ENCODE data around the gene KRTAP24-1.

The KRTAP24-1 gene

GRCh38 chr21:30282850-30283249 is at the start of gene KRTAP24-1:
TSS of gene KRTAP24-1 (minus strand) at chr21:30282950. CDS start at chr21:30282932, 18 bp downstream.
- no peaks in the 10 kb centered on the region for H3F3A ChIP-seq (ENCODE audit: insufficient read depth, low read length)
- no peak within 1 kb of the TSS for H3K27ac ChIP-seq (ENCODE audit: low read depth, low read length, poor library complexity, severe bottlenecking)
- H3K4me1 ChIP-seq (ENCODE audit: insufficient read depth, low read length, severe bottlenecking), result no peaks in the 10 kb centered on the region
- no peaks in the 10 kb centered on the region for H4K20me1 ChIP-seq (ENCODE audit: insufficient read depth, low read length)
- no peaks in the 10 kb centered on the region for H3K79me2 ChIP-seq (ENCODE audit: insufficient read depth, low read length)
- no peak within 1 kb of the TSS for H2AFZ ChIP-seq (ENCODE audit: low read length)
- H3K9me3 ChIP-seq (ENCODE audit: low read length), result no peaks in the 10 kb centered on the region
- H3K9ac ChIP-seq (ENCODE audit: low read length), result no peak within 1 kb of the TSS
- no peak within 1 kb of the TSS for H3K4me2 ChIP-seq (ENCODE audit: low read length)
- no peaks in the 10 kb centered on the region for H3K9me2 ChIP-seq (ENCODE audit: low read depth, low read length)
- H3K4me3 ChIP-seq (ENCODE audit: low read depth, low read length, poor library complexity, severe bottlenecking), result no peak within 1 kb of the TSS
- H3K27me3 ChIP-seq (ENCODE audit: insufficient read depth, low read length), result no peaks in the 10 kb centered on the region
- TF ChIP-seq CTCF (IDR thresholded peaks at IDR 0.05; ENCODE audit: low read length) (no peak), EZH2 (IDR thresholded peaks at IDR 0.05; ENCODE audit: borderline replicate concordance, low read length) (no peak)
- no peaks in the 10 kb centered on the region for H3K36me3 ChIP-seq (ENCODE audit: insufficient read depth, low read length)

- Histone ChIP-seq H3K4me2 (ENCODE audit: low read length) (no peak overlapping the region), H2AFZ (ENCODE audit: low read length) (no peak overlapping the region), H3K9me2 (ENCODE audit: low read depth, low read length) (no peaks in the 10 kb centered on the region), H3K27ac (ENCODE audit: low read depth, low read length, poor library complexity, severe bottlenecking) (no peak overlapping the region), H3K27me3 (ENCODE audit: insufficient read depth, low read length) (no peaks in the 10 kb centered on the region), H3K4me1 (ENCODE audit: insufficient read depth, low read length, severe bottlenecking) (no peaks in the 10 kb centered on the region), H4K20me1 (ENCODE audit: insufficient read depth, low read length) (no peaks in the 10 kb centered on the region), H3K4me3 (ENCODE audit: low read depth, low read length, poor library complexity, severe bottlenecking) (no peak overlapping the region), H3K36me3 (ENCODE audit: insufficient read depth, low read length) (no peaks in the 10 kb centered on the region), H3K9ac (ENCODE audit: low read length) (no peak overlapping the region), H3K9me3 (ENCODE audit: low read length) (no peaks in the 10 kb centered on the region), H3K79me2 (ENCODE audit: insufficient read depth, low read length) (no peaks in the 10 kb centered on the region), H3F3A (ENCODE audit: insufficient read depth, low read length) (no peaks in the 10 kb centered on the region)
- TF ChIP-seq EZH2 (IDR thresholded peaks at IDR 0.05; ENCODE audit: borderline replicate concordance, low read length) (no peak), CTCF (IDR thresholded peaks at IDR 0.05; ENCODE audit: low read length) (no peak)
Observed at GRCh38 chr21:30329203-30329875, 46.6 kb upstream of the KRTAP24-1 start.

GRCh38 chr21:30326390-30326789 is 43.6 kb upstream of the KRTAP24-1 start:
- Histone ChIP-seq H3K9me3 (ENCODE audit: low read length) (no peaks in the 10 kb centered on the region), H2AFZ (ENCODE audit: low read length) (no peak overlapping the region), H4K20me1 (ENCODE audit: insufficient read depth, low read length) (no peaks in the 10 kb centered on the region), H3K27me3 (ENCODE audit: insufficient read depth, low read length) (no peaks in the 10 kb centered on the region), H3K27ac (ENCODE audit: low read depth, low read length, poor library complexity, severe bottlenecking) (no peak overlapping the region), H3F3A (ENCODE audit: insufficient read depth, low read length) (no peaks in the 10 kb centered on the region), H3K9me2 (ENCODE audit: low read depth, low read length) (no peaks in the 10 kb centered on the region), H3K36me3 (ENCODE audit: insufficient read depth, low read length) (no peaks in the 10 kb centered on the region), H3K4me3 (ENCODE audit: low read depth, low read length, poor library complexity, severe bottlenecking) (no peak overlapping the region), H3K9ac (ENCODE audit: low read length) (no peak overlapping the region), H3K4me2 (ENCODE audit: low read length) (no peak overlapping the region), H3K79me2 (ENCODE audit: insufficient read depth, low read length) (no peaks in the 10 kb centered on the region), H3K4me1 (ENCODE audit: insufficient read depth, low read length, severe bottlenecking) (no peaks in the 10 kb centered on the region)
- TF ChIP-seq CTCF (IDR thresholded peaks at IDR 0.05; ENCODE audit: low read length), result no peak
- no peak for TF ChIP-seq EZH2 (IDR thresholded peaks at IDR 0.05; ENCODE audit: borderline replicate concordance, low read length)

All from OCI-LY1 (cell line).